Fibroblast of lung (primary cell): Measurements from ENCODE around the gene FBXW11. TPM values are rescaled to one million over a fixed set of nuclear protein-coding genes. Genes with fewer than 3 reads are reported as not detected.
A peak's percentile ranks its signal among the peaks of the same experiment; 100 is the strongest.

Experiments used
- DNase-seq, 2 donors: peaks; one replicate each; pipeline versions ENCODE4 v3.0.0 to v3.0.0-alpha.2; 2010; ENCODE audit warnings: low read depth in 2 of 2
- H2AFZ ChIP-seq: 2 replicates; pipeline ENCODE4 v1.5.1; 2012; ENCODE audit warnings: low read length, control low read depth, inconsistent platforms
- H3K27ac ChIP-seq: 2 replicates; pipeline ENCODE4 v1.5.1; 2011; ENCODE audit warnings: low read length, control low read depth; ENCODE audit not compliant: insufficient read depth
- H3K27me3 ChIP-seq: 2 replicates; pipeline ENCODE4 v1.5.1; 2011; ENCODE audit warnings: mild to moderate bottlenecking, low read length; ENCODE audit not compliant: control insufficient read depth, insufficient read depth
- H3K36me3 ChIP-seq: 2 replicates; pipeline ENCODE4 v1.5.1; 2011; ENCODE audit warnings: low read length; ENCODE audit not compliant: control insufficient read depth, insufficient read depth
- H3K4me1 ChIP-seq: 2 replicates; pipeline ENCODE4 v1.5.1; 2011; ENCODE audit warnings: low read length; ENCODE audit not compliant: control insufficient read depth, insufficient read depth; ENCODE audit errors: extremely low read depth
- H3K4me2 ChIP-seq: 2 replicates; pipeline ENCODE4 v1.5.1; 2011; ENCODE audit warnings: low read length, control low read depth; ENCODE audit not compliant: insufficient read depth; ENCODE audit errors: extremely low read depth
- H3K4me3 ChIP-seq, 4 experiments: fragments of 200-600 bp in 1 of 4; sonication (generic) in 1 of 4; replicated peaks in 1 of 4; 2 replicates each; pipeline ENCODE4 v1.5.1; 2011 to 2016; ENCODE audit warnings: low read length in 4 of 4, low read depth in 3 of 4, mild to moderate bottlenecking in 3 of 4, control low read depth in 2 of 4, inconsistent platforms in 1 of 4, mixed read lengths in 1 of 4; ENCODE audit not compliant: insufficient read depth in 1 of 4; ENCODE audit errors: control extremely low read depth in 1 of 4
- H3K79me2 ChIP-seq: 2 replicates; pipeline ENCODE4 v1.5.1; 2012; ENCODE audit warnings: mild to moderate bottlenecking, low read length, inconsistent platforms; ENCODE audit not compliant: control insufficient read depth, insufficient read depth
- H3K9ac ChIP-seq: 2 replicates; pipeline ENCODE4 v1.5.1; 2011; ENCODE audit warnings: mild to moderate bottlenecking, low read length, control low read depth; ENCODE audit not compliant: insufficient read depth
- H3K9me3 ChIP-seq: 2 replicates; pipeline ENCODE4 v1.5.1; 2012; ENCODE audit warnings: low read depth, low read length; ENCODE audit not compliant: control insufficient read depth, insufficient read depth
- H4K20me1 ChIP-seq: 2 replicates; pipeline ENCODE4 v1.5.1; 2011; ENCODE audit warnings: low read length; ENCODE audit not compliant: control insufficient read depth, insufficient read depth; ENCODE audit errors: extremely low read depth
- EZH2 ChIP-seq: IDR thresholded peaks from 2 replicates; pipeline ENCODE4 v1.5.1; 2012; ENCODE audit warnings: low read length, control low read depth, mild to moderate bottlenecking; ENCODE audit errors: missing control alignments
- polyA plus RNA-seq, 2 donors: library from polyadenylated mRNA; depleted of rRNA in 1 of 2; stranded (reverse) in 1 of 2; unstranded in 1 of 2; fragments of >200 nt; gene quantifications; 2 replicates each; pipeline ENCODE4 v1.2.1, GENCODE V29; 2011 to 2012; ENCODE audit warnings: missing spikeins in 1 of 2
- total RNA-seq: library from RNA; depleted of rRNA; stranded (reverse); fragments of >200 nt; gene quantifications from 2 replicates; pipeline ENCODE4 v1.2.1, GENCODE V29; 2014
- TF ChIP-seq, protein P1 (sequence below), 2 donors: IDR thresholded peaks in 1 of 2; conservative IDR thresholded peaks in 1 of 2; 1 replicate in 1 of 2; 2 replicates in 1 of 2; pipeline ENCODE4 v1.5.1; 2011 to 2012; ENCODE audit warnings: low read length in 2 of 2, control low read depth in 1 of 2, inconsistent platforms in 1 of 2, low read depth in 1 of 2, mild to moderate bottlenecking in 1 of 2

Gene FBXW11
- total and polyA plus RNA-seq, 2 donors (not counting 1 experiment from before 2014, with no cell fraction given) = 52.6 to 113 TPM

DNA sequence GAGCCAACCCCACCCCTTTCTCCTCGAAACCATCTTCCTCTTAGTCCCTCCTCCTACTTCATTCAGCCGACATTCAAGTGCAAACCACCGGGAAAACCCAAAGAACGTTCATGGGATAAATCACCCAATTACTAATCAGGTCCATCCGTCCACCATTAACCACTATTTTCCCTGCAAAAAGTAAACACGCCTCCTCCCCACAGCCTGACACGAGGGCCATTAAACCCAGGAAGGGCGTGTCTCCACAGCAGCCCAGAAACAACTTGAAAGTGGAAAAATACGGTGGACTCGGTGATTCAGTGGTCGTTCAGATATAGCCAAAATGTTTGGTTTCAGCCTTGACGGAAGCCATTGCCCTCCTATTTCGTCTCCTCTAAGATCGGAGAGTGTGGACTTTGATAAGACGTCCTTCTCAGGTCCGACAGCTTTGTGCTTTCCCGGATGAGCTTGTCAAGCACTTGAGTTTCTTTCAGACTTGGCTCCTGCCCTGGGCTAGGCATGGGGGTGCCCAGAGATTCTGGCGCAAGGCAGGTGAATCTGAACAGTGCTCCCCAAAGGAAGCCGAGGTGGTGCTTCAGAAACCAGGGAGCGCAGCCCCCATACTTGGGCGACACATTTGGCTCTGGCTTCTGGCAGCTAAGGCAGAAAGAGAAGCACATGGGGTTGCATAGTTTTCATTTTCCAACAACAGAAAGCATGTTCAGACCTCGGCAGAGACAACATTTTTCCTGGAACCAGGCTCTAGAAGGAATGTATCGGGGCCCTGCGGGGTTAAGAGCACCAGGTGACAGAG is 164.3 kb downstream of the FBXW11 start:
- Histone ChIP-seq H3K4me1 (no peaks in the 10 kb centered on the region), H4K20me1 (no peaks in the 10 kb centered on the region), H2AFZ (peak overlapping the region; percentile 43), H3K4me3 (peak overlapping the region in 1 of 4 experiments; percentile 25), H3K9ac (no peak overlapping the region), H3K79me2 (no peaks in the 10 kb centered on the region), H3K4me2 (peak overlapping the region; percentile 67), H3K27me3 (no peaks in the 10 kb centered on the region), H3K9me3 (no peaks in the 10 kb centered on the region), H3K27ac (no peak overlapping the region), H3K36me3 (no peaks in the 10 kb centered on the region)
- TF ChIP-seq EZH2 = no peak
- TF ChIP-seq, protein P1, sequence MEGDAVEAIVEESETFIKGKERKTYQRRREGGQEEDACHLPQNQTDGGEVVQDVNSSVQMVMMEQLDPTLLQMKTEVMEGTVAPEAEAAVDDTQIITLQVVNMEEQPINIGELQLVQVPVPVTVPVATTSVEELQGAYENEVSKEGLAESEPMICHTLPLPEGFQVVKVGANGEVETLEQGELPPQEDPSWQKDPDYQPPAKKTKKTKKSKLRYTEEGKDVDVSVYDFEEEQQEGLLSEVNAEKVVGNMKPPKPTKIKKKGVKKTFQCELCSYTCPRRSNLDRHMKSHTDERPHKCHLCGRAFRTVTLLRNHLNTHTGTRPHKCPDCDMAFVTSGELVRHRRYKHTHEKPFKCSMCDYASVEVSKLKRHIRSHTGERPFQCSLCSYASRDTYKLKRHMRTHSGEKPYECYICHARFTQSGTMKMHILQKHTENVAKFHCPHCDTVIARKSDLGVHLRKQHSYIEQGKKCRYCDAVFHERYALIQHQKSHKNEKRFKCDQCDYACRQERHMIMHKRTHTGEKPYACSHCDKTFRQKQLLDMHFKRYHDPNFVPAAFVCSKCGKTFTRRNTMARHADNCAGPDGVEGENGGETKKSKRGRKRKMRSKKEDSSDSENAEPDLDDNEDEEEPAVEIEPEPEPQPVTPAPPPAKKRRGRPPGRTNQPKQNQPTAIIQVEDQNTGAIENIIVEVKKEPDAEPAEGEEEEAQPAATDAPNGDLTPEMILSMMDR (conservative IDR thresholded peaks at IDR 0.05 in 1 of 2, IDR thresholded peaks at IDR 0.05 in 1 of 2; ENCODE audit: low read depth in 1 of 2, low read length in 2 of 2) = no peak
- no peak for DNase-seq

DNA sequence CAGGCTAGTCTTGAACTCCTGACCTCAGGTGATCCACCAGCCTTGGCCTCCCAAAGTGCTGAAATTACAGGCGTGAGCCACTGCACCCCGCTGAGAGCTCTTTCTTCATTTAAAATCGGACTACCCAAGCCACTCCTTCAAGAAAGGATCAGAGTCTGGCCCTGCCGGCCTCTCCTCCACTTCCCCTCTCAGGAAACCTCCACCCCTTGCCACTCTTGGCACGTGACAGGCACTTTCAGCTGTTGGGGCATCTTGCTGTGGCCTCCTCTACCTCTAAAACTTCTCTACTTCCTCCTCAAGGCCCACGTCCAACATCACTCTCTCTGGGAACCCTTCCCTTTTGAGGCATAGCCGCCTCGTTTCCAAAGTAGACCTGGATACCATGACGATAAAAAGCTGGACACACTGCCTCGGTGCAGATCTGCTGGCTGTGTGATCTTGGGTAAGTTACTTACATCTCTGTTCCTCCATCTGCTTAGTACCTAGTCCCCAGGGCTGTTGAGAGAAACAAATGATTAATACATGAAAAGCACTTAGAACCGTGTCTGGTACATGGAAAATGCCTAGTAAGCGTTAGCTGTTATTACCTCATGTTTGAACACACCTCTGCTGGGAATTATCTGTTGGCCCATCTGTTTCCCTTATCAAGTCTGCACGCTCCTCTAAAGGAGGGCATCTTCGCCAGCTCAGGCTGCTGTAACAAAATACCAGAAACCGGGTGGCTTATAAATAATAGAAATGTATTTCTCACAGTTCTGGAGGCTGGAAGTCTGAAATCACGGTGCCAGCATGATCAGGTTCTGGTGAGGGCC is 165.5 kb downstream of the FBXW11 start:
- no peak for TF ChIP-seq EZH2
- TF ChIP-seq, protein P1 (conservative IDR thresholded peaks at IDR 0.05 in 1 of 2, IDR thresholded peaks at IDR 0.05 in 1 of 2; ENCODE audit: low read depth in 1 of 2, low read length in 2 of 2) = no peak
- H3K9ac ChIP-seq = no peak overlapping the region
- H3K4me3 ChIP-seq = no peak overlapping the region
- no peaks in the 10 kb centered on the region for H3K36me3 ChIP-seq
- H4K20me1 ChIP-seq = no peaks in the 10 kb centered on the region
- H3K27ac ChIP-seq = no peak overlapping the region
- no peak overlapping the region for H2AFZ ChIP-seq
- no peaks in the 10 kb centered on the region for H3K79me2 ChIP-seq
- no peak for DNase-seq
- H3K27me3 ChIP-seq = no peaks in the 10 kb centered on the region
- no peak overlapping the region for H3K4me2 ChIP-seq
- no peaks in the 10 kb centered on the region for H3K4me1 ChIP-seq
- H3K9me3 ChIP-seq = no peaks in the 10 kb centered on the region

DNA sequence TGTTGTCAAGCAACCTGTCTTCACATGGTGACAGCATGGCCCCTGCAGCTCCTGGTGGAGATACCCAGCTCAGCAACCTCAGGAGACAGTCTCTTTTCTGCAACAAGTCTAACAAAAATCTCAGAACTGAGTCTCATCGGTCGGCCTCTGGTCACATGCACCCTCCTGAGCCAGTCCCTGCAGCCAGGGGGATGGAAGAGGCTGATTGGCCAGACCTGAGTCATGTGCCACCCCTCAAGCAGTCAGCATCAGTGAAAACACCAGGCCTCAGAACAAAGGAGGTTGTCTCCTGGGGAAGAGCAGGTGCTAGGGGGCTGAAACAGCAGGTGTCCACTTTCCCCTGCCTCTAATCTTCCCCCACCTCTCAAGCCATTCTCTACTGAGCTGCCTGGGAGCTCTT is 166.4 kb downstream of the FBXW11 start:
- TF ChIP-seq EZH2 = no peak
- TF ChIP-seq, protein P1 (conservative IDR thresholded peaks at IDR 0.05 in 1 of 2, IDR thresholded peaks at IDR 0.05 in 1 of 2; ENCODE audit: low read depth in 1 of 2, low read length in 2 of 2) = no peak

More for the DNA sequence above, 166.4 kb downstream of the FBXW11 start:
- no peak for DNase-seq
- Histone ChIP-seq H2AFZ (no peak overlapping the region), H3K79me2 (no peaks in the 10 kb centered on the region), H3K36me3 (no peaks in the 10 kb centered on the region), H3K9me3 (no peaks in the 10 kb centered on the region), H4K20me1 (no peaks in the 10 kb centered on the region), H3K4me3 (no peak overlapping the region), H3K27ac (no peak overlapping the region), H3K9ac (no peak overlapping the region), H3K4me1 (no peaks in the 10 kb centered on the region), H3K4me2 (no peak overlapping the region), H3K27me3 (no peaks in the 10 kb centered on the region)
